AG09309 (cell line): ENCODE results near the gene SLAMF7.
"Not testable (repeated sequence)": the region's sequence is repeated elsewhere in the genome, so short reads cannot be mapped to it uniquely, and the experiment has no call there.

Experiments
- DNase-seq: peaks from one replicate; pipeline ENCODE4 v3.0.0-alpha.2; 2010; ENCODE audit warnings: low read depth
- H3K4me3 ChIP-seq: 2 replicates; pipeline ENCODE4 v1.5.1; 2011; ENCODE audit warnings: mild to moderate bottlenecking, low read depth, low read length, moderate library complexity; ENCODE audit not compliant: control insufficient read depth
- TF ChIP-seq, protein P1 (sequence below): IDR thresholded peaks from 2 replicates; pipeline ENCODE4 v1.5.1; 2011; ENCODE audit warnings: mild to moderate bottlenecking, low read depth, low read length, inconsistent platforms; ENCODE audit not compliant: insufficient read depth, control insufficient read depth; ENCODE audit errors: missing control alignments

Gene SLAMF7

DNA sequence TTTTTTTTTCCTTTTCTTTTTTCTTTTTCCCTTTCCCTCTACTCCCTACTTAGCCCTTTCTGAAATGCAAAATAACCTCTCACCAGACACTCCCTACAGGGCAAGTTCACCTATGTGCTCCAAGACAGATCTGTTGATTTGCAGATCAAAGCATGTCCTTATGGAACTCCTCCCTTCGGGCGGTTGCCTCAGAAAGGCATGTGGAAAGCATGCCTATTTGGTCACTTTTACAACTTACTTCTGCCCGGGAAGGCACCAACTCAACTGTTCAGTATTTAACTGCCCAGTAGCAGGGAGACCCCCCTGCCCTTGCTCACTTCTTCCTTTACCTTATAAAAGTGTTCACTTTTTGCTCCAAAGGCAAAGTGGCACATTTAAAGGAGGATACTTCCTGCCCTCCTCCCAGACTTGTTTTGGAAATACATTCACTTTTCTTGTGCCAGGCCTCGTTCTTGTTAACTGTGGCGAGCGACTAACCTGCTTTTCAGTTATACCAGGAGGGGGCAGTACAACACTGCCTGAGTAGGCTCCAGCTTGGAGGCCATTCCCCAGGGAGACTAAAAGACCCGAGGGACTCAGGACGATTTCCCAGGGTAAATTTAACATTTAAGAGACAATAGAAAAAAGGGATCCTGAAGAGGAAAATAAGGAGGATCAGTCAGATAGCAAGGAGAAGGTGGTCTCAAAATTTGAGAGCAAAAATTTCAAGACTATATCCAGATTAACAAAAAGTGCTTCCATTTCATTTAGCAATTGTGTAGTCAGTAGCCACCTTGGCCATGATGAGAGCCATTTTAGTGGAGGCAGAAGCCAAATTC lies 12.3 kb upstream of the SLAMF7 start:
- H3K4me3 ChIP-seq, result no peak overlapping the region
- DNase-seq, result no peak
- TF ChIP-seq, protein P1, sequence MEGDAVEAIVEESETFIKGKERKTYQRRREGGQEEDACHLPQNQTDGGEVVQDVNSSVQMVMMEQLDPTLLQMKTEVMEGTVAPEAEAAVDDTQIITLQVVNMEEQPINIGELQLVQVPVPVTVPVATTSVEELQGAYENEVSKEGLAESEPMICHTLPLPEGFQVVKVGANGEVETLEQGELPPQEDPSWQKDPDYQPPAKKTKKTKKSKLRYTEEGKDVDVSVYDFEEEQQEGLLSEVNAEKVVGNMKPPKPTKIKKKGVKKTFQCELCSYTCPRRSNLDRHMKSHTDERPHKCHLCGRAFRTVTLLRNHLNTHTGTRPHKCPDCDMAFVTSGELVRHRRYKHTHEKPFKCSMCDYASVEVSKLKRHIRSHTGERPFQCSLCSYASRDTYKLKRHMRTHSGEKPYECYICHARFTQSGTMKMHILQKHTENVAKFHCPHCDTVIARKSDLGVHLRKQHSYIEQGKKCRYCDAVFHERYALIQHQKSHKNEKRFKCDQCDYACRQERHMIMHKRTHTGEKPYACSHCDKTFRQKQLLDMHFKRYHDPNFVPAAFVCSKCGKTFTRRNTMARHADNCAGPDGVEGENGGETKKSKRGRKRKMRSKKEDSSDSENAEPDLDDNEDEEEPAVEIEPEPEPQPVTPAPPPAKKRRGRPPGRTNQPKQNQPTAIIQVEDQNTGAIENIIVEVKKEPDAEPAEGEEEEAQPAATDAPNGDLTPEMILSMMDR, result peak; percentile 65

DNA sequence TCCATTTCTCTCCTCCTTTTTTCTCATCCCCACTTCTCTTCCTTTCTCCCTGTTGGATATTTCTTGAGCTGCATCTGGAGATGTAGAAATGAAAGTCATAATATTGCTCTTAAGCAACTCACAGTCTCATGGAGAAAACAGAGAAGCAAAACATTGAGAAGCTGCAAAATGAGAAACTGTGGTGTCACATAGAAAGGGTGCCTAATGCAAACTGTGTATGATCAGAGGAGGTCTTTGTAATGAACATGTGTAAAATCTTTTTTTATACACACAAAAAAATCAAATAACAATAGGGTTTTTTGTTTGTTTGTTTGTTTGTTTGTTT lies 11.8 kb upstream of the SLAMF7 start:
- TF ChIP-seq, protein P1, result no peak
- H3K4me3 ChIP-seq, result no peak overlapping the region
- no peak for DNase-seq

DNA sequence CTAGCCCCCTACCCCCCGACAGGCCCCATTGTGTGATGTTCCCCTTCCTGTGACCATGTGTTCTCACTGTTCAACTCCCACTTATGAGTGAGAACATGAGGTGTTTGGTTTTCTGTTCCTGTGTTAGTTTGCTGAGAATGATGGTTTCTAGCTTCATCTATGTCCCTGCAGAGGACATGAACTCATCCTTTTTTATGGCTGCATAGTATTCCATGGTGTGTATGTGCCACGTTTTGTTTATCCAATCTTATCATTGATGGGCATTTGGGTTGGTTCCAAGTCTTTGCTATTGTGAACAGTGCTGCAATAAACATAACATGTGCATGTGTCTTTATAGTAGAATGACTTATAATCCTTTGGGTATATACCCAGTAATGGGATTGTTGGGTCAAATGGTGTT lies 7.5 kb upstream of the SLAMF7 start:
- H3K4me3 ChIP-seq, DNase-seq: not testable (repeated sequence)

DNA sequence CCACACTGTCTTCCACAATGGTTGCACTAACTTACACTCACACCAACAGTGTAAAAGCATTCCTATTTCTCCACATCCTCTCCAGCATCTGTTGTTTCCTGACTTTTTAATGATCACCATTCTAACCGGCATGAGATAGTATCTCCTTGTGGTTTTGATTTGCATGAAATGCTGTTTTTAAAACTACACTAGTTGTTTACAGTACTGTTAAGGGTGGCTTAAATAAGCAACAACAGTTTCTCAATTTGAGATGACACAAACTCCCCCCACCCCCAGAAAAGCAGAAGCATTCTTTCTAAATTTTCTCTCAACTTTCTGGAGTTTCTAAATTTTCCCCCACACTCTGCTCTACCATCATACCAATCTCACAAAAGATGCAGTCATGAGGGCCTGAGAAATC lies 7.1 kb upstream of the SLAMF7 start:
- H3K4me3 ChIP-seq, result no peak overlapping the region

DNA sequence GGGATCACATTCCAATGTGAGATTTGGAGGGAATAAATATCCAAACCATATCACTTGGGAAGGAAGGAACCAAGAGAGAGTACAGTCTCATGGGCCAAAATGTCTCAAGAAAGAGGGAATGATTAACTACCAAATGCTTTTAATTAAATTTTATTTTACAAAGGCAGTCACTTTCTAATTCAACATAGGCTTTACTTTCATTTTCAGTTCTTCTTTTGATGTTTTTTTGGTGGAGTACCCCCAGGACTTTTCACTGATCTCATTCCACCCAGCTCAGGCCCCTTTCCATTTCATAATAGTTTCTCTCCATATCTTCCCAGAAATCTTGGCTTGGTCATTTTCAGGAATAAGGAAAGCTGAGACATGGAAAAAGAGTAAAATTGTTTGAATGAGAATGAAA lies 5.1 kb upstream of the SLAMF7 start:
- TF ChIP-seq, protein P1, result no peak
- DNase-seq, result no peak
- H3K4me3 ChIP-seq, result no peak overlapping the region

More for the DNA sequence above, 7.1 kb upstream of the SLAMF7 start:
- DNase-seq, result no peak
- TF ChIP-seq, protein P1, result no peak

DNA sequence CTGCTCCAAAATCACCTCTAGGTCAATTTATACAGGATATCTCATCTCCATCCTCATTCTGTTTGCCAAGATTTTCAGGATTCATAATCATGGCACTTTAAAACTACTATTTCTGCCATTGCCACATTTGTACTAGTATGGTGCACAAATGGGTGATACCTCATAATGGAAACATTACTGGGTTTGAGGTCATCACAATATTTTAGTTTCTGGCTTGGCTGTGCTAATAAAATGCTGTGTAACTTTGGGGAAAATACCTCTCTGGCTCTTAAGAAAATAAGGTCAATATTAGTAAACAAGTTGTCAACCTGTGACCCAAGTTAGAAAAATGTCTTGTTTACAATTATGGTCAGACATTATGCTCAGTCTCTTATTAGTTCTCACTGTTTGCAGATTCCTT lies 4.7 kb upstream of the SLAMF7 start:
- no peak for DNase-seq
- no peak overlapping the region for H3K4me3 ChIP-seq
- TF ChIP-seq, protein P1, result no peak

DNA sequence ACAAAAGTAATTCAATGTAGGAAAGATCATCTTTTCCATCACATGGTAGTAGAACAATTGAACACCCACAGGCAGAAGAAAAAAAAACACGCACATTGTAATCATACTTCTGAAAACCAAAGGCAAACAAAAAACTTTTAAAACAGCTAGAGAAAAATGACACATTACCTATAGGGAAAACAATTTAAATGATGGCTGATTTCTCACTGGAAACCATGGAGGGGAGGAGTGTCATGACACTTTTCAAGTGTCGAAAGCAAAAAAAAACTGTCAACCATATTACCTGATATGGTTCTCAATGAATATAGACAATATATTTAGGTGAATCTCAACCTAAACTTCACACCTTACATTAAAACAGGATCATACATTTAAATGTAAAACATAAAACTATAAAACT lies 776 bp upstream of the SLAMF7 start:
- TF ChIP-seq, protein P1, result no peak
- DNase-seq, result no peak
- no peak overlapping the region for H3K4me3 ChIP-seq
